HepG2 (cell line): ENCODE measurements around the gene NEAT1. TPM values are rescaled to one million over a fixed set of nuclear protein-coding genes. Genes with fewer than 3 reads are reported as not detected.
A peak's percentile ranks its signal among the peaks of the same experiment; 100 is the strongest.

ENCODE experiments used
- AGO2 ChIP-seq: fragments of 200-400 bp; formaldehyde crosslinking; optimal IDR thresholded peaks from 2 replicates; pipeline ENCODE3; 2017; ENCODE audit warnings: mild to moderate bottlenecking, low read depth, low read length, moderate library complexity
- ATF1 ChIP-seq: IDR thresholded peaks from 2 replicates; pipeline ENCODE4 v1.6.1; 2016; ENCODE audit warnings: mild to moderate bottlenecking, control low read depth
- HNRNPK ChIP-seq: fragments of 200-400 bp; formaldehyde crosslinking; IDR thresholded peaks from 2 replicates; pipeline ENCODE4 v1.6.1; 2018; ENCODE audit warnings: low read length, low read depth, moderate library complexity, mild to moderate bottlenecking; ENCODE audit not compliant: poor library complexity, severe bottlenecking
- KDM4B ChIP-seq: sonication (generic); formaldehyde crosslinking; IDR thresholded peaks from 2 replicates; pipeline ENCODE4 v1.4.0; 2020; ENCODE audit warnings: missing genetic modification reagents
- KDM5B ChIP-seq: sonication (generic); formaldehyde crosslinking; IDR thresholded peaks from 2 replicates; pipeline ENCODE4 v1.4.0; 2020; ENCODE audit warnings: missing genetic modification reagents, mild to moderate bottlenecking, borderline replicate concordance
- NAIF1 ChIP-seq: sonication (generic); formaldehyde crosslinking; IDR thresholded peaks from 2 replicates; pipeline ENCODE4 v1.5.0; 2020; ENCODE audit warnings: mild to moderate bottlenecking, missing genetic modification reagents, borderline replicate concordance
- POLR2AphosphoS5 ChIP-seq: IDR thresholded peaks from 2 replicates; pipeline ENCODE4 v1.6.1; 2012; ENCODE audit warnings: low read depth, low read length
- RBM22 ChIP-seq: fragments of 200-400 bp; formaldehyde crosslinking; optimal IDR thresholded peaks from 2 replicates; pipeline ENCODE3; 2017; ENCODE audit warnings: mild to moderate bottlenecking, low read length, moderate library complexity
- REXO4 ChIP-seq: sonication (generic); formaldehyde crosslinking; IDR thresholded peaks from 2 replicates; pipeline ENCODE4 v1.8.0; 2022; ENCODE audit warnings: missing genetic modification reagents, mild to moderate bottlenecking, borderline replicate concordance
- ZNF468 ChIP-seq: sonication (generic); formaldehyde crosslinking; IDR thresholded peaks from 2 replicates; pipeline ENCODE4 v1.8.0; 2022; ENCODE audit warnings: mild to moderate bottlenecking, moderate library complexity, missing genetic modification reagents
- ZNF83 ChIP-seq: sonication (generic); formaldehyde crosslinking; IDR thresholded peaks from 2 replicates; pipeline ENCODE4 v1.4.0; 2020; ENCODE audit warnings: missing genetic modification reagents, mild to moderate bottlenecking, borderline replicate concordance
- polyA plus RNA-seq, 8 experiments: library from polyadenylated mRNA; depleted of rRNA in 3 of 8; stranded (reverse) in 7 of 8; unstranded in 1 of 8; fragments of >200 nt; fragmentation: Illumina TruSeq in 4 of 8; extraction: Trizol in 4 of 8; gene quantifications; 2 replicates each; pipeline versions ENCODE4 v1.2.1 to v1.2.3, GENCODE V29; 2011 to 2016; ENCODE audit warnings: low read depth in 4 of 8, missing spikeins in 1 of 8, mixed read lengths in 1 of 8; ENCODE audit not compliant: insufficient read depth in 1 of 8
- total RNA-seq, 5 experiments: library from RNA; depleted of rRNA; stranded (reverse); fragments of >200 nt; fragmentation: Illumina TruSeq; extraction: Trizol; gene quantifications; 2 replicates each; pipeline ENCODE4 v1.2.3, GENCODE V29; 2016; ENCODE audit warnings: low read depth in 1 of 5
- TF ChIP-seq, protein P1 (sequence below): sonication (generic); formaldehyde crosslinking; IDR thresholded peaks from 2 replicates; pipeline ENCODE4 v1.4.0; 2020; ENCODE audit warnings: missing genetic modification reagents
- TF ChIP-seq, protein P2 (sequence below): IDR thresholded peaks from 2 replicates; pipeline ENCODE4 v1.6.1; 2016; ENCODE audit warnings: mild to moderate bottlenecking
- TF ChIP-seq, protein P3 (sequence below): sonication (generic); formaldehyde crosslinking; IDR thresholded peaks from 2 replicates; pipeline ENCODE4 v1.5.0; 2020; ENCODE audit warnings: missing genetic modification reagents, mild to moderate bottlenecking, borderline replicate concordance
- TF ChIP-seq, protein P4 (sequence below): sonication (generic); formaldehyde crosslinking; IDR thresholded peaks from 2 replicates; pipeline ENCODE4 v1.4.0; 2020; ENCODE audit warnings: missing genetic modification reagents, borderline replicate concordance
- TF ChIP-seq, protein P5 (sequence below): sonication (generic); formaldehyde crosslinking; IDR thresholded peaks from 2 replicates; pipeline ENCODE4 v1.5.0; 2020; ENCODE audit warnings: mild to moderate bottlenecking, missing genetic modification reagents, moderate library complexity
- TF ChIP-seq, protein P6 (sequence below): sonication (generic); formaldehyde crosslinking; IDR thresholded peaks from 2 replicates; pipeline ENCODE4 v1.8.1; 2023; ENCODE audit warnings: missing genetic modification reagents, inconsistent platforms, borderline replicate concordance

The NEAT1 gene
- total and polyA plus RNA-seq, 2 of the 13 experiments (the other 11 are each of a cell fraction or from before 2014, with no cell fraction given) = 20.5 to 41.2 TPM

DNA sequence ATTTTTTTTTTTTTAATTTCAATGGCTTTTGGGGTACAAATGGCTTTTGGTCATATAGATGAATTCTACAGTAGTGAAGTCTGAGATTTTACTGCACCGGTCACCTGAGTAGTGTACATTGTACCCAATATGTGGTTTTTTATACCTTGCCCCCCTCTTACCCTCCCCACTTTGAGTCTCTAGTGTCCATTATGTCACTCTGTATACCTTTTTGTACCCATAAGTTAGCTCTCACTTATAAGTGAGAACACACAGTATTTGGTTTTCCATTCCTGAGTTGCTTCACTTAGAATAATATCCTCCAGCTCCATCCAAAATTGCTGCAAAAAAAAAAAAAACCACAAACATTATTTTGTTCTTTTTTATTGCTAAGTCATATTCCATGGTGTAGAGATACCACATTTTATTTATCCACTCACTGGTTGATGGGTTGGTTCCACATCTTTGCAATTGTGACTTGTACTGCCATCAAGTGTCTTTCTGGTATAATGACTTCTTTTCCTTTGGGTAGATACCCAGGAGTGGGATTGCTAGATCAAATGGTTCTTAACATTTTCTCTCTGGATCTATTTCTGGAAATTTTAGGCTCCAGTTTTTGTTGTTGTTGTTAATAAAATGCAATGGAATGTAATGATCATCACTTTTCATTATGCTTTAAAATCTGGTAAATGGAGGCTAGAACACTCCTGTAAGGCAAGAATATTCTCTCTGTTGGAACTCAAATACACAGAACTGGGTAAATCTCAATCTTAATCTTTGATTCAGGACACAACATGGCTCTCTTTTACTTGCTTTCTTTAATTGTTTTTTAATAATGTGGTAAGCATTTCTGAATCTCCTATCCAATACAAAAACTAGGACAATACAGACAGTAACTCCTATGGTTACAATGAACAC is 10.3 kb downstream of the NEAT1 start (continued):
- TF ChIP-seq, protein P1, sequence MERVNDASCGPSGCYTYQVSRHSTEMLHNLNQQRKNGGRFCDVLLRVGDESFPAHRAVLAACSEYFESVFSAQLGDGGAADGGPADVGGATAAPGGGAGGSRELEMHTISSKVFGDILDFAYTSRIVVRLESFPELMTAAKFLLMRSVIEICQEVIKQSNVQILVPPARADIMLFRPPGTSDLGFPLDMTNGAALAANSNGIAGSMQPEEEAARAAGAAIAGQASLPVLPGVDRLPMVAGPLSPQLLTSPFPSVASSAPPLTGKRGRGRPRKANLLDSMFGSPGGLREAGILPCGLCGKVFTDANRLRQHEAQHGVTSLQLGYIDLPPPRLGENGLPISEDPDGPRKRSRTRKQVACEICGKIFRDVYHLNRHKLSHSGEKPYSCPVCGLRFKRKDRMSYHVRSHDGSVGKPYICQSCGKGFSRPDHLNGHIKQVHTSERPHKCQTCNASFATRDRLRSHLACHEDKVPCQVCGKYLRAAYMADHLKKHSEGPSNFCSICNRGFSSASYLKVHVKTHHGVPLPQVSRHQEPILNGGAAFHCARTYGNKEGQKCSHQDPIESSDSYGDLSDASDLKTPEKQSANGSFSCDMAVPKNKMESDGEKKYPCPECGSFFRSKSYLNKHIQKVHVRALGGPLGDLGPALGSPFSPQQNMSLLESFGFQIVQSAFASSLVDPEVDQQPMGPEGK = peak; percentile 62; the same call in 1 of the 2 replicates
- TF ChIP-seq RBM22 (peak; percentile 70), NAIF1 (CRISPR knock-in tag) (no peak), AGO2 (peak; percentile 38), KDM5B (CRISPR knock-in tag) (no peak), ZNF468 (CRISPR knock-in tag) (no peak), POLR2AphosphoS5 (peak; percentile 21; the same call in 1 of the 2 replicates), ZNF83 (CRISPR knock-in tag) (no peak), ATF1 (0 out of 2 replicates have a peak, but pooled peaks have one; percentile 20), HNRNPK (no peak), KDM4B (no peak), REXO4 (CRISPR knock-in tag) (no peak)
- TF ChIP-seq, protein P2, sequence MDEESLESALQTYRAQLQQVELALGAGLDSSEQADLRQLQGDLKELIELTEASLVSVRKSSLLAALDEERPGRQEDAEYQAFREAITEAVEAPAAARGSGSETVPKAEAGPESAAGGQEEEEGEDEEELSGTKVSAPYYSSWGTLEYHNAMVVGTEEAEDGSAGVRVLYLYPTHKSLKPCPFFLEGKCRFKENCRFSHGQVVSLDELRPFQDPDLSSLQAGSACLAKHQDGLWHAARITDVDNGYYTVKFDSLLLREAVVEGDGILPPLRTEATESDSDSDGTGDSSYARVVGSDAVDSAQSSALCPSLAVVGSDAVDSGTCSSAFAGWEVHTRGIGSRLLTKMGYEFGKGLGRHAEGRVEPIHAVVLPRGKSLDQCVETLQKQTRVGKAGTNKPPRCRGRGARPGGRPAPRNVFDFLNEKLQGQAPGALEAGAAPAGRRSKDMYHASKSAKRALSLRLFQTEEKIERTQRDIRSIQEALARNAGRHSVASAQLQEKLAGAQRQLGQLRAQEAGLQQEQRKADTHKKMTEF (CRISPR knock-in tag) = 0 out of 2 replicates have a peak, but pooled peaks have one; percentile 31
- TF ChIP-seq, protein P3, sequence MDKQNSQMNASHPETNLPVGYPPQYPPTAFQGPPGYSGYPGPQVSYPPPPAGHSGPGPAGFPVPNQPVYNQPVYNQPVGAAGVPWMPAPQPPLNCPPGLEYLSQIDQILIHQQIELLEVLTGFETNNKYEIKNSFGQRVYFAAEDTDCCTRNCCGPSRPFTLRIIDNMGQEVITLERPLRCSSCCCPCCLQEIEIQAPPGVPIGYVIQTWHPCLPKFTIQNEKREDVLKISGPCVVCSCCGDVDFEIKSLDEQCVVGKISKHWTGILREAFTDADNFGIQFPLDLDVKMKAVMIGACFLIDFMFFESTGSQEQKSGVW = no peak
- TF ChIP-seq, protein P4, sequence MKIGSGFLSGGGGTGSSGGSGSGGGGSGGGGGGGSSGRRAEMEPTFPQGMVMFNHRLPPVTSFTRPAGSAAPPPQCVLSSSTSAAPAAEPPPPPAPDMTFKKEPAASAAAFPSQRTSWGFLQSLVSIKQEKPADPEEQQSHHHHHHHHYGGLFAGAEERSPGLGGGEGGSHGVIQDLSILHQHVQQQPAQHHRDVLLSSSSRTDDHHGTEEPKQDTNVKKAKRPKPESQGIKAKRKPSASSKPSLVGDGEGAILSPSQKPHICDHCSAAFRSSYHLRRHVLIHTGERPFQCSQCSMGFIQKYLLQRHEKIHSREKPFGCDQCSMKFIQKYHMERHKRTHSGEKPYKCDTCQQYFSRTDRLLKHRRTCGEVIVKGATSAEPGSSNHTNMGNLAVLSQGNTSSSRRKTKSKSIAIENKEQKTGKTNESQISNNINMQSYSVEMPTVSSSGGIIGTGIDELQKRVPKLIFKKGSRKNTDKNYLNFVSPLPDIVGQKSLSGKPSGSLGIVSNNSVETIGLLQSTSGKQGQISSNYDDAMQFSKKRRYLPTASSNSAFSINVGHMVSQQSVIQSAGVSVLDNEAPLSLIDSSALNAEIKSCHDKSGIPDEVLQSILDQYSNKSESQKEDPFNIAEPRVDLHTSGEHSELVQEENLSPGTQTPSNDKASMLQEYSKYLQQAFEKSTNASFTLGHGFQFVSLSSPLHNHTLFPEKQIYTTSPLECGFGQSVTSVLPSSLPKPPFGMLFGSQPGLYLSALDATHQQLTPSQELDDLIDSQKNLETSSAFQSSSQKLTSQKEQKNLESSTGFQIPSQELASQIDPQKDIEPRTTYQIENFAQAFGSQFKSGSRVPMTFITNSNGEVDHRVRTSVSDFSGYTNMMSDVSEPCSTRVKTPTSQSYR (CRISPR knock-in tag) = no peak
- TF ChIP-seq, protein P5, sequence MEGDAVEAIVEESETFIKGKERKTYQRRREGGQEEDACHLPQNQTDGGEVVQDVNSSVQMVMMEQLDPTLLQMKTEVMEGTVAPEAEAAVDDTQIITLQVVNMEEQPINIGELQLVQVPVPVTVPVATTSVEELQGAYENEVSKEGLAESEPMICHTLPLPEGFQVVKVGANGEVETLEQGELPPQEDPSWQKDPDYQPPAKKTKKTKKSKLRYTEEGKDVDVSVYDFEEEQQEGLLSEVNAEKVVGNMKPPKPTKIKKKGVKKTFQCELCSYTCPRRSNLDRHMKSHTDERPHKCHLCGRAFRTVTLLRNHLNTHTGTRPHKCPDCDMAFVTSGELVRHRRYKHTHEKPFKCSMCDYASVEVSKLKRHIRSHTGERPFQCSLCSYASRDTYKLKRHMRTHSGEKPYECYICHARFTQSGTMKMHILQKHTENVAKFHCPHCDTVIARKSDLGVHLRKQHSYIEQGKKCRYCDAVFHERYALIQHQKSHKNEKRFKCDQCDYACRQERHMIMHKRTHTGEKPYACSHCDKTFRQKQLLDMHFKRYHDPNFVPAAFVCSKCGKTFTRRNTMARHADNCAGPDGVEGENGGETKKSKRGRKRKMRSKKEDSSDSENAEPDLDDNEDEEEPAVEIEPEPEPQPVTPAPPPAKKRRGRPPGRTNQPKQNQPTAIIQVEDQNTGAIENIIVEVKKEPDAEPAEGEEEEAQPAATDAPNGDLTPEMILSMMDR (CRISPR knock-in tag) = peak; percentile 43
- TF ChIP-seq, protein P6, sequence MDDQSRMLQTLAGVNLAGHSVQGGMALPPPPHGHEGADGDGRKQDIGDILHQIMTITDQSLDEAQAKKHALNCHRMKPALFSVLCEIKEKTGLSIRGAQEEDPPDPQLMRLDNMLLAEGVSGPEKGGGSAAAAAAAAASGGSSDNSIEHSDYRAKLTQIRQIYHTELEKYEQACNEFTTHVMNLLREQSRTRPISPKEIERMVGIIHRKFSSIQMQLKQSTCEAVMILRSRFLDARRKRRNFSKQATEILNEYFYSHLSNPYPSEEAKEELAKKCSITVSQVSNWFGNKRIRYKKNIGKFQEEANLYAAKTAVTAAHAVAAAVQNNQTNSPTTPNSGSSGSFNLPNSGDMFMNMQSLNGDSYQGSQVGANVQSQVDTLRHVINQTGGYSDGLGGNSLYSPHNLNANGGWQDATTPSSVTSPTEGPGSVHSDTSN (CRISPR knock-in tag) = no peak
